KMS-11 (cell line): ENCODE measurements around the gene UGT1A9.

Source experiments
- H2AFZ ChIP-seq: fragments of 200-600 bp; sonication (generic); 2 replicates; pipeline ENCODE4 v1.6.1; 2016; ENCODE audit warnings: antibody characterized with exemption, mixed run types, low read depth
- H3K27ac ChIP-seq: fragments of 200-600 bp; sonication (generic); 2 replicates; pipeline ENCODE4 v1.6.1; 2016; ENCODE audit warnings: mild to moderate bottlenecking, mixed run types
- H3K27me3 ChIP-seq: fragments of 200-600 bp; sonication (generic); 2 replicates; pipeline ENCODE4 v1.6.1; 2017; ENCODE audit warnings: mild to moderate bottlenecking, low read depth, mixed run types, moderate library complexity; ENCODE audit not compliant: insufficient read depth
- H3K36me3 ChIP-seq: fragments of 200-600 bp; sonication (generic); 2 replicates; pipeline ENCODE4 v1.6.1; 2017; ENCODE audit warnings: mild to moderate bottlenecking, mixed run types; ENCODE audit not compliant: insufficient read depth
- H3K4me1 ChIP-seq: fragments of 200-600 bp; sonication (generic); 2 replicates; pipeline ENCODE4 v1.6.1; 2016; ENCODE audit warnings: mild to moderate bottlenecking, low read depth, mixed run types; ENCODE audit not compliant: poor library complexity, severe bottlenecking
- H3K4me2 ChIP-seq: fragments of 200-600 bp; sonication (generic); 2 replicates; pipeline ENCODE4 v1.7.0; 2016; ENCODE audit warnings: mild to moderate bottlenecking, mixed run types
- H3K4me3 ChIP-seq: fragments of 200-600 bp; sonication (generic); IDR thresholded peaks from 2 replicates; pipeline ENCODE4 v1.6.1; 2017; ENCODE audit warnings: low read depth, low read length, mixed read lengths; ENCODE audit not compliant: insufficient read depth
- H3K79me2 ChIP-seq: fragments of 200-600 bp; sonication (generic); 2 replicates; pipeline ENCODE4 v1.6.1; 2016; ENCODE audit warnings: low read depth, mixed run types; ENCODE audit not compliant: insufficient read depth
- H3K9ac ChIP-seq: fragments of 200-600 bp; sonication (generic); 2 replicates; pipeline ENCODE4 v1.6.1; 2016; ENCODE audit warnings: mild to moderate bottlenecking, mixed run types
- H4K20me1 ChIP-seq: fragments of 200-600 bp; sonication (generic); 2 replicates; pipeline ENCODE4 v1.6.1; 2016; ENCODE audit warnings: mild to moderate bottlenecking, mixed run types; ENCODE audit not compliant: insufficient read depth
- CTCF ChIP-seq: fragments of 200-600 bp; sonication (generic); conservative IDR thresholded peaks from 2 replicates; pipeline ENCODE4 v1.6.1; 2017; ENCODE audit warnings: low read depth, mild to moderate bottlenecking, antibody characterized with exemption, low read length, moderate library complexity, mixed read lengths

Gene UGT1A9

DNA sequence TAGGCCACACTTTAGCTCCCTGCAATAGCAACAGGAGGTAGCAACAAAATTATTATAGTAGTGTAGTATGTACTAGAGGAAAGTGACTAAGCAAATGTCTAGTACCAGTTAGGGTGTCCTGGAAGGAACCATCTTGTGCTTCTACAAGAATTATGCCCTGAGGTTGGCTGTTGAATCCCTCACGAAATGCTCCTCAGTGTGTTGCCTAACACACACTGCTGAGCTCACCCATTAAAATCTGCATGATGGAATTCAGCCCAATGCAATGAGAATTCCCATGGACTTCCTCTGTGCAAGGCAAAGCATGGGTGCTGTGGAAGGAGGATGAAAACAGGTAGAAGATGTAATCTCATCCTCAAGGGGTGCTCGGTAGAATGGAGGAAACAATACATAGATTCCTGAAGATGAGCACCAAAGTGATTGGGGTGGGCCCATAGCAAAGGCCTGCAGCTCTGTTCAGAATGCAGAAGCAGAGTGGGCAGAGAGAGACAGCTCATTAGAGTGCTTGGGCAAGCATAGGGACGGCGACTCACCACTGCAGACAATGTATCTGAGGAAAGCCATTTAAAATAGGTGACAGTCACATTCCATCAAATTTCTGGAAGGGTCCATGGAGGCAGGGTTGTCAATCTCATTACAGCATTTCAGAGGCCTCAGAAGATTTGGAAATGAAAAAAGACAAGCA is 8.8 kb downstream of the UGT1A9 start:
- no peaks in the 10 kb centered on the region for H3K36me3 ChIP-seq
- no peak overlapping the region for H3K4me3 ChIP-seq
- H3K9ac ChIP-seq, result no peak overlapping the region
- no peaks in the 10 kb centered on the region for H3K4me1 ChIP-seq
- H3K4me2 ChIP-seq, result no peak overlapping the region
- no peaks in the 10 kb centered on the region for H3K79me2 ChIP-seq
- no peak for TF ChIP-seq CTCF
- H4K20me1 ChIP-seq, result no peaks in the 10 kb centered on the region
- no peaks in the 10 kb centered on the region; the same call in 1 of the 2 replicates for H3K27me3 ChIP-seq
- H2AFZ ChIP-seq, result no peak overlapping the region
- no peak overlapping the region for H3K27ac ChIP-seq

DNA sequence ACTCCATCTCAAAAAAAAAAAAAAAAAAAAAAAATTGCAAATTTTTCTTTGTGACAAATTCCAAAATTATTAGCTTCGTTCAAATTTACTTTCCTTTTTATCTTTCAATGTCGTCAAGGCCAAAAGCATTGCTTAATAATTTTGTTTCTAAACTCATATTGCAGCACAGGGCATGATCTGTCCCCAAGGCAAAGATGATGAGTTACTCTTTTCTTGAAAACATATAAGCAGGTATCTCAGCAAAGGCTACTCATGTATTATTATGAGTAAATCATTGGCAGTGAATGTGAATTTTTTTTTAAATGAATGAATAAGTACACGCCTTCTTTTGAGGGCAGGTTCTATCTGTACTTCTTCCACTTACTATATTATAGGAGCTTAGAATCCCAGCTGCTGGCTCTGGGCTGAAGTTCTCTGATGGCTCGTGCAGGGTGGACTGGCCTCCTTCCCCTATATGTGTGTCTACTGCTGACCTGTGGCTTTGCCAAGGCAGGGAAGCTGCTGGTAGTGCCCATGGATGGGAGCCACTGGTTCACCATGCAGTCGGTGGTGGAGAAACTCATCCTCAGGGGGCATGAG is 9.9 kb downstream of the UGT1A9 start, which contains the start of gene UGT1A7:
UGT1A7 (plus strand) TSS at position 381 of the 579 bp plus-strand sequence; CDS start at position 418, 37 bp downstream.
- Histone ChIP-seq H3K9ac (no peak within 1 kb of the TSS), H3K4me3 (no peak within 1 kb of the TSS), H3K36me3 (no peaks in the 10 kb centered on the region), H4K20me1 (no peaks in the 10 kb centered on the region), H2AFZ (no peak within 1 kb of the TSS), H3K4me1 (no peaks in the 10 kb centered on the region), H3K27ac (no peak within 1 kb of the TSS), H3K4me2 (no peak within 1 kb of the TSS), H3K79me2 (no peaks in the 10 kb centered on the region), H3K27me3 (no peaks in the 10 kb centered on the region; the same call in 1 of the 2 replicates)
- TF ChIP-seq CTCF, result no peak

DNA sequence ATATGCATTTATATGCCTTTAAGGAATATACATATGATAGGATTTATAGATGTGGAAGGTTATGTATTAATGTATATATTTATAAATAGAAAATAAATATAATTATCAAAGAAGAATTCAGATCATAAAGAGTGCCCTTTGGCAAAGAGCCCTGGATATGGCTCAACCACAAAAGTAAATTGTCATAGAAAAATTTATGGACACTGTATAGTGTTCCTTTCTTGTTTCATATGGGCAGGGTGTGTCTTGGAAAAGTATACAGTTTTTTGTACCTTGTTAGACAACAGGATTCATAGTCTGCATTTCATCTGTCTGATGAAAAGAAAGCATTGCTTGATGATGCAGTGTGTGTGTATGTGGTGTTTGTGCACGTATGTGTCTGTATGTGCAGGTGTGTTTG is 12.9 kb downstream of the UGT1A9 start:
- H3K27ac ChIP-seq, result no peak overlapping the region
- H3K4me2 ChIP-seq, result no peak overlapping the region
- H3K79me2 ChIP-seq, result no peaks in the 10 kb centered on the region
- no peak overlapping the region for H3K4me3 ChIP-seq
- H4K20me1 ChIP-seq, result no peaks in the 10 kb centered on the region
- TF ChIP-seq CTCF, result no peak
- no peaks in the 10 kb centered on the region for H3K4me1 ChIP-seq
- no peak overlapping the region for H3K9ac ChIP-seq
- H3K27me3 ChIP-seq, result no peaks in the 10 kb centered on the region; the same call in 1 of the 2 replicates
- H2AFZ ChIP-seq, result no peak overlapping the region
- no peaks in the 10 kb centered on the region for H3K36me3 ChIP-seq

- H3K9ac ChIP-seq, result no peak overlapping the region
- no peaks in the 10 kb centered on the region; the same call in 1 of the 2 replicates for H3K27me3 ChIP-seq
- no peaks in the 10 kb centered on the region for H3K79me2 ChIP-seq
Measured at GRCh38 chr2:233686928-233687327, 15.2 kb downstream of the UGT1A9 start.

More at GRCh38 chr2:233686928-233687327, 15.2 kb downstream of the UGT1A9 start:
- no peak for TF ChIP-seq CTCF
- no peaks in the 10 kb centered on the region for H3K36me3 ChIP-seq
- H3K4me1 ChIP-seq, result no peaks in the 10 kb centered on the region
- H3K27ac ChIP-seq, result no peak overlapping the region
- no peak overlapping the region for H2AFZ ChIP-seq
- H3K4me3 ChIP-seq, result no peak overlapping the region
- no peak overlapping the region for H3K4me2 ChIP-seq
- no peaks in the 10 kb centered on the region for H4K20me1 ChIP-seq
